Iris pigment epithelial cell (primary cell): ENCODE measurements around the gene NCKAP5.

Experiments
- DNase-seq: peaks from one replicate; pipeline ENCODE4 v3.0.0-alpha.2; 2011; ENCODE audit warnings: low read depth

The NCKAP5 gene

GRCh38 chr2:132984731-132985130, 583.5 kb downstream of the NCKAP5 start:
- no peak for DNase-seq

- DNase-seq, result no peak
Measured at GRCh38 chr2:132980304-132980703, 588.0 kb downstream of the NCKAP5 start.

- no peak for DNase-seq
Measured at GRCh38 chr2:132979339-132980093, 588.7 kb downstream of the NCKAP5 start.

GRCh38 chr2:132978840-132979239, 589.4 kb downstream of the NCKAP5 start:
- DNase-seq, result no peak

- DNase-seq, result peak; percentile 47
Measured at GRCh38 chr2:132977812-132978529, 590.3 kb downstream of the NCKAP5 start.

GRCh38 chr2:132975193-132976105, 592.8 kb downstream of the NCKAP5 start:
- DNase-seq, result no peak

- DNase-seq, result no peak
Measured at GRCh38 chr2:132974467-132975095, 593.7 kb downstream of the NCKAP5 start.

GRCh38 chr2:132971310-132972061, 596.8 kb downstream of the NCKAP5 start:
- DNase-seq, result no peak

GRCh38 chr2:132969371-132969985, 598.8 kb downstream of the NCKAP5 start:
- DNase-seq, result no peak

- no peak for DNase-seq
Measured at GRCh38 chr2:132965460-132965859, 602.8 kb downstream of the NCKAP5 start.

- no peak for DNase-seq
Measured at GRCh38 chr2:132963161-132963560, 605.1 kb downstream of the NCKAP5 start.

GRCh38 chr2:132958887-132959286, 609.4 kb downstream of the NCKAP5 start:
- DNase-seq, result no peak

- DNase-seq, result no peak
Measured at GRCh38 chr2:132955871-132956615, 612.2 kb downstream of the NCKAP5 start.

GRCh38 chr2:132953771-132954170, 614.5 kb downstream of the NCKAP5 start:
- no peak for DNase-seq

- no peak for DNase-seq
Measured at GRCh38 chr2:132951008-132951714, 617.1 kb downstream of the NCKAP5 start.

GRCh38 chr2:132949108-132949507, 619.2 kb downstream of the NCKAP5 start:
- DNase-seq, result no peak

- DNase-seq, result no peak
Measured at GRCh38 chr2:132948211-132948610, 620.1 kb downstream of the NCKAP5 start.

GRCh38 chr2:132943829-132944228, 624.4 kb downstream of the NCKAP5 start:
- DNase-seq, result peak; percentile 32

- DNase-seq, result no peak
Measured at GRCh38 chr2:132941296-132942020, 626.8 kb downstream of the NCKAP5 start.
